A549 (cell line): ENCODE results near the gene PLA2G4F. TPM values are rescaled to one million over a fixed set of nuclear protein-coding genes. Genes with fewer than 3 reads are reported as not detected.

Experiments used
- ATAC-seq, 2 experiments: fragments of 200-7000 bp in 1 of 2; fragments of >200 bp in 1 of 2; cut with Nextera tagmentation in 1 of 2; cut with Tn5 transposase in 1 of 2; 3 replicates each; pipeline versions ENCODE4 v1.8.0 to v1.9.1; 2018 to 2020; ENCODE audit warnings: mild to moderate bottlenecking in 1 of 2, moderate library complexity in 1 of 2
- CTCF ChIA-PET: fragments of 300-600 bp; sonication (Branson Sonifier 250); formaldehyde crosslinking; extraction: SDS; loops from one replicate; lab custom pipeline; 2021; ENCODE audit warnings: antibody characterized with exemption, inconsistent platforms; lab: Yijun Ruan, JAX
- POLR2A ChIA-PET: fragments of 350-600 bp; formaldehyde crosslinking; extraction: SDS; loops from one replicate; lab custom pipeline; 2021; ENCODE audit warnings: antibody characterized with exemption, inconsistent platforms; lab: Yijun Ruan, JAX
- DNase-seq, 2 experiments: peaks; one replicate each; pipeline versions ENCODE4 v3.0.0 to v3.0.0-alpha.2; 2011 to 2016; ENCODE audit warnings: low read depth in 1 of 2, low spot score in 1 of 2
- FAIRE-seq: peaks from 2 replicates; lab custom pipeline; 2011; peaks lifted over from hg19 to GRCh38; lab: Jason Lieb, UNC
- H3K27ac ChIP-seq, 2 experiments: fragments of >200 bp; sonication (Bioruptor Twin); formaldehyde crosslinking; 3 replicates each; pipeline ENCODE4 v1.5.1; 2016 to 2017
- H3K4me1 ChIP-seq: fragments of >200 bp; sonication (Bioruptor Twin); formaldehyde crosslinking; 3 replicates; pipeline ENCODE4 v1.6.1; 2016
- H3K4me2 ChIP-seq: fragments of >200 bp; sonication (Bioruptor Twin); formaldehyde crosslinking; 3 replicates; pipeline ENCODE4 v1.6.1; 2016
- H3K4me3 ChIP-seq: fragments of >200 bp; sonication (Bioruptor Twin); formaldehyde crosslinking; 3 replicates; pipeline ENCODE4 v1.5.1; 2016
- H3K9me3 ChIP-seq: fragments of >200 bp; sonication (Bioruptor Twin); formaldehyde crosslinking; 3 replicates; pipeline ENCODE4 v1.6.1; 2016
- ATOH8 ChIP-seq: fragments of 250-450 bp; sonication (Bioruptor Pico); IDR thresholded peaks from 2 replicates; pipeline ENCODE4 v1.5.0; 2020; ENCODE audit warnings: low read depth, mild to moderate bottlenecking, moderate library complexity
- BCL3 ChIP-seq: fragments of >200 bp; sonication (Bioruptor Twin); formaldehyde crosslinking; IDR thresholded peaks from 3 replicates; pipeline ENCODE4 v1.6.1; 2016
- BHLHE40 ChIP-seq: IDR thresholded peaks from 2 replicates; pipeline ENCODE4 v1.6.1; 2012; ENCODE audit warnings: low read depth, low read length, inconsistent platforms
- CEBPB ChIP-seq, 2 experiments: fragments of >200 bp in 1 of 2; sonication (Bioruptor Twin) in 1 of 2; formaldehyde crosslinking in 1 of 2; IDR thresholded peaks; 2 replicates each; pipeline ENCODE4 v1.6.1; 2012 to 2016
- CHD2 ChIP-seq: fragments of 150-350 bp; IDR thresholded peaks from 2 replicates; pipeline ENCODE4 v1.6.1; 2014; ENCODE audit warnings: low read length; ENCODE audit not compliant: partially characterized antibody
- CHD4 ChIP-seq: fragments of 200-600 bp; sonication (generic); IDR thresholded peaks from 2 replicates; pipeline ENCODE4 v1.6.1; 2016; ENCODE audit warnings: antibody characterized with exemption, mild to moderate bottlenecking, borderline replicate concordance
- E2F6 ChIP-seq: IDR thresholded peaks from 2 replicates; pipeline ENCODE4 v1.6.1; 2012; ENCODE audit warnings: low read depth, borderline replicate concordance
- ELK1 ChIP-seq: fragments of 150-350 bp; IDR thresholded peaks from 2 replicates; pipeline ENCODE4 v1.6.1; 2014; ENCODE audit warnings: low read depth, mild to moderate bottlenecking, low read length
- GATA3 ChIP-seq: IDR thresholded peaks from 2 replicates; pipeline ENCODE4 v1.6.1; 2012; ENCODE audit warnings: borderline replicate concordance
- HDAC2 ChIP-seq: fragments of 200-600 bp; sonication (generic); IDR thresholded peaks from 2 replicates; pipeline ENCODE4 v1.6.1; 2016
- HOXB13 ChIP-seq: fragments of 250-450 bp; sonication (Bioruptor Pico); IDR thresholded peaks from 2 replicates; pipeline ENCODE4 v1.5.0; 2020; ENCODE audit warnings: low read depth, mild to moderate bottlenecking, moderate library complexity
- KDM1A ChIP-seq: fragments of 200-600 bp; sonication (generic); IDR thresholded peaks from 2 replicates; pipeline ENCODE4 v1.6.1; 2016; ENCODE audit warnings: low read depth, mild to moderate bottlenecking
- NPAS2 ChIP-seq: fragments of 250-450 bp; sonication (Bioruptor Pico); IDR thresholded peaks from 2 replicates; pipeline ENCODE4 v1.8.0; 2022; ENCODE audit warnings: mild to moderate bottlenecking, moderate library complexity, borderline replicate concordance
- PBX3 ChIP-seq: IDR thresholded peaks from 2 replicates; pipeline ENCODE4 v1.6.1; 2012
- PHF8 ChIP-seq: fragments of 200-600 bp; sonication (generic); IDR thresholded peaks from 2 replicates; pipeline ENCODE4 v1.6.1; 2016; ENCODE audit warnings: low read depth, mild to moderate bottlenecking, antibody characterized with exemption, moderate library complexity, borderline replicate concordance
- REST ChIP-seq: fragments of 200-600 bp; sonication (generic); IDR thresholded peaks from 2 replicates; pipeline ENCODE4 v1.6.1; 2016; ENCODE audit warnings: antibody characterized with exemption, mild to moderate bottlenecking, moderate library complexity
- RFX5 ChIP-seq: fragments of 450-650 bp; IDR thresholded peaks from 2 replicates; pipeline ENCODE4 v1.7.1; 2014; ENCODE audit warnings: antibody characterized with exemption, mild to moderate bottlenecking, moderate library complexity
- SMC3 ChIP-seq: fragments of >200 bp; sonication (Bioruptor Twin); formaldehyde crosslinking; IDR thresholded peaks from 3 replicates; pipeline ENCODE4 v1.6.1; 2018; ENCODE audit warnings: inconsistent platforms
- ZNF302 ChIP-seq: fragments of 250-450 bp; sonication (Bioruptor Pico); IDR thresholded peaks from 2 replicates; pipeline ENCODE4 v1.9.0; 2021; ENCODE audit warnings: inconsistent platforms, mild to moderate bottlenecking, moderate library complexity
- WGBS: methylation state at CpG from one replicate; pipeline ENCODE4 v1.1.6; 2017; ENCODE audit errors: missing lambda C conversion rate; 5-methylcytosine and 5-hydroxymethylcytosine counted together
- polyA plus RNA-seq, 4 experiments: library from polyadenylated mRNA; depleted of rRNA in 3 of 4; stranded (reverse); fragments of >200 nt; fragmentation: RNase III in 1 of 4; extraction: RNeasy Plus Mini Kit Qiagen cat#74134 plus additional on column Dnase treatment in 1 of 4; gene quantifications; 2 replicates in 3 of 4; 3 replicates in 1 of 4; pipeline ENCODE4 v1.2.3, GENCODE V29; 2011 to 2017

The PLA2G4F gene
- polyA plus RNA-seq, 2 of the 4 experiments (the other 2 are of a cell fraction) = not detected

GRCh38 chr15:42172475-42172874 lies 16.0 kb upstream of the PLA2G4F start:
- CTCF ChIA-PET = interaction anchor here (1.1 kb wide), 1 partner anchor 12 kb away, joined by 3 read pairs; no protein-coding TSS in a partner anchor
- FAIRE-seq = no peak
- ATAC-seq = no peak
- no peak for TF ChIP-seq ELK1
- TF ChIP-seq RFX5 = no peak
- TF ChIP-seq CEBPB (IDR thresholded peaks at IDR 0.05) = no peak
- no peak for TF ChIP-seq PHF8
- TF ChIP-seq BCL3 = no peak
- no peak for DNase-seq
- Histone ChIP-seq H3K27ac (no peak overlapping the region), H3K9me3 (no peaks in the 10 kb centered on the region), H3K4me1 (no peaks in the 10 kb centered on the region), H3K4me2 (no peak overlapping the region), H3K4me3 (no peak overlapping the region)
- 92% methylated on average over 5 of the region's 5 CpGs for WGBS
- POLR2A ChIA-PET = no interaction called here

- Histone ChIP-seq H3K27ac (no peak overlapping the region), H3K4me3 (no peak overlapping the region), H3K9me3 (no peaks in the 10 kb centered on the region), H3K4me2 (no peak overlapping the region), H3K4me1 (no peaks in the 10 kb centered on the region)
- ChIA-PET POLR2A (no interaction called here), CTCF (interaction anchor here (1.1 to 1.2 kb wide), 2 partner anchors 10 to 11 kb away, joined by 3 read pairs; no protein-coding TSS in a partner anchor)
- no peak for TF ChIP-seq SMC3
- TF ChIP-seq BCL3 = no peak
- TF ChIP-seq ZNF302 (CRISPR knock-in tag) = no peak
- TF ChIP-seq NPAS2 (CRISPR knock-in tag) = no peak
- TF ChIP-seq E2F6 = no peak
- no peak for TF ChIP-seq REST
- no peak for TF ChIP-seq CHD2
- TF ChIP-seq HDAC2 = no peak
- TF ChIP-seq PBX3 = no peak
- TF ChIP-seq HOXB13 (CRISPR knock-in tag) = no peak
- TF ChIP-seq GATA3 = no peak
- no peak for TF ChIP-seq CHD4
- TF ChIP-seq ATOH8 (CRISPR knock-in tag) = no peak
- no peak for TF ChIP-seq KDM1A
- TF ChIP-seq ELK1 = no peak
- no peak for TF ChIP-seq BHLHE40
- DNase-seq = no peak
- 90% methylated on average over 1 of the region's 1 CpG for WGBS
- no peak for ATAC-seq
- FAIRE-seq = no peak
These were observed 15.4 kb upstream of the PLA2G4F start for GRCh38 chr15:42171795-42172194.
